K562 (cell line): ENCODE data around the gene SUFU. TPM values are rescaled to one million over a fixed set of nuclear protein-coding genes. Genes with fewer than 3 reads are reported as not detected.

Experiments
- ATF1 ChIP-seq, 2 experiments: fragments of 450-650 bp in 1 of 2; IDR thresholded peaks; 2 replicates each; pipeline ENCODE4 v1.6.1; 2016; ENCODE audit warnings: missing compliant biosample characterization in 1 of 2, missing genetic modification characterization in 1 of 2
- ELF4 ChIP-seq: fragments of 450-650 bp; formaldehyde crosslinking; IDR thresholded peaks from 2 replicates; pipeline ENCODE4 v1.4.0; 2022; ENCODE audit warnings: missing genetic modification characterization
- ESRRA ChIP-seq: fragments of 450-650 bp; IDR thresholded peaks from 2 replicates; pipeline ENCODE4 v1.6.1; 2014; ENCODE audit warnings: low read depth, mild to moderate bottlenecking, moderate library complexity, borderline replicate concordance
- HLTF ChIP-seq: fragments of 450-650 bp; IDR thresholded peaks from 2 replicates; pipeline ENCODE4 v1.6.1; 2016
- JUNB ChIP-seq: fragments of 450-650 bp; formaldehyde crosslinking; conservative IDR thresholded peaks from 2 replicates; pipeline ENCODE4 v1.4.0; 2020; ENCODE audit warnings: mild to moderate bottlenecking
- MAFG ChIP-seq: fragments of 450-650 bp; conservative IDR thresholded peaks from 2 replicates; pipeline ENCODE4 v1.6.1; 2016; ENCODE audit warnings: missing genetic modification characterization, missing compliant biosample characterization
- MECOM ChIP-seq: fragments of 250-450 bp; sonication (Bioruptor Pico); IDR thresholded peaks from 2 replicates; pipeline ENCODE4 v1.8.0; 2022; ENCODE audit warnings: inconsistent platforms
- PATZ1 ChIP-seq: fragments of 250-450 bp; sonication (Bioruptor Pico); IDR thresholded peaks from 2 replicates; pipeline ENCODE4 v1.5.0; 2020; ENCODE audit warnings: mild to moderate bottlenecking, borderline replicate concordance
- RBM39 ChIP-seq: fragments of 200-400 bp; formaldehyde crosslinking; optimal IDR thresholded peaks from 2 replicates; pipeline ENCODE3; 2018; ENCODE audit warnings: low read depth, low read length
- RFX7 ChIP-seq: fragments of 250-450 bp; sonication (Bioruptor Pico); IDR thresholded peaks from 2 replicates; pipeline ENCODE4 v1.5.1; 2021; ENCODE audit warnings: mild to moderate bottlenecking
- SLC30A9 ChIP-seq: fragments of 250-450 bp; sonication (Bioruptor Pico); IDR thresholded peaks from 2 replicates; pipeline ENCODE4 v1.8.0; 2022; ENCODE audit warnings: mild to moderate bottlenecking, moderate library complexity
- ZFP91 ChIP-seq: sonication (generic); formaldehyde crosslinking; IDR thresholded peaks from 2 replicates; pipeline ENCODE4 v1.8.0; 2022; ENCODE audit warnings: mild to moderate bottlenecking, missing genetic modification reagents
- ZKSCAN1 ChIP-seq: fragments of 150-350 bp; IDR thresholded peaks from 2 replicates; pipeline ENCODE4 v1.6.1; 2016; ENCODE audit warnings: low read depth, low read length
- ZNF174 ChIP-seq: fragments of 250-450 bp; sonication (Bioruptor Pico); IDR thresholded peaks from 2 replicates; pipeline ENCODE4 v1.4.0; 2020; ENCODE audit warnings: mild to moderate bottlenecking
- ZNF318 ChIP-seq, 2 experiments: fragments of 450-650 bp; IDR thresholded peaks; 2 replicates each; pipeline ENCODE4 v1.6.1; 2016; ENCODE audit warnings: mild to moderate bottlenecking in 2 of 2, borderline replicate concordance in 1 of 2, low read depth in 1 of 2, moderate library complexity in 1 of 2
- ZNF780A ChIP-seq: fragments of 250-450 bp; sonication (Bioruptor Pico); IDR thresholded peaks from 2 replicates; pipeline ENCODE4 v1.5.0; 2021; ENCODE audit warnings: mild to moderate bottlenecking
- polyA plus RNA-seq, 8 experiments: library from polyadenylated mRNA; depleted of rRNA in 4 of 8; stranded (reverse) in 5 of 8; unstranded in 3 of 8; fragments of >200 nt; fragmentation: Nextera tagmentation in 2 of 8; fragmentation: Illumina TruSeq in 1 of 8; extraction: Ambion mirVana in 2 of 8; extraction: Trizol in 1 of 8; gene quantifications; 2 replicates each; pipeline versions ENCODE4 v1.2.1 to v1.2.3, GENCODE V29; 2011 to 2014; ENCODE audit warnings: inconsistent platforms in 1 of 8, missing spikeins in 1 of 8
- total RNA-seq, 7 experiments: library from RNA; depleted of rRNA in 6 of 7; stranded (reverse); fragments of >200 nt in 6 of 7; fragmentation: Illumina TruSeq in 2 of 7; extraction: Trizol in 2 of 7; gene quantifications; 2 replicates each; pipeline versions ENCODE4 v1.2.1 to v1.2.3, GENCODE V29; 2011 to 2021; ENCODE audit warnings: low replicate concordance in 1 of 7

SUFU gene
- total and polyA plus RNA-seq, 9 of the 15 experiments (the other 6 are each of a cell fraction or from before 2014, with no cell fraction given): 0.59 to 6.3 (median 0.82) TPM

GRCh38 chr10:102644646-102645387 is 141.0 kb downstream of the SUFU start (continued):
- no peak for TF ChIP-seq ZNF318 (IDR thresholded peaks at IDR 0.05; ENCODE audit: borderline replicate concordance in 1 of 2, low read depth in 1 of 2)
- TF ChIP-seq ZNF174 (CRISPR knock-in tag): no peak
- TF ChIP-seq PATZ1 (CRISPR knock-in tag): no peak
- TF ChIP-seq MECOM (CRISPR knock-in tag): no peak
- TF ChIP-seq RFX7: no peak
- TF ChIP-seq SLC30A9 (CRISPR knock-in tag): no peak
- TF ChIP-seq ZKSCAN1: no peak
- TF ChIP-seq JUNB: no peak
- TF ChIP-seq RBM39: no peak
- no peak for TF ChIP-seq ESRRA
- no peak for TF ChIP-seq ZFP91 (CRISPR knock-in tag)
- TF ChIP-seq ELF4 (CRISPR knock-in tag): no peak
- TF ChIP-seq HLTF: no peak
- TF ChIP-seq ZNF780A: no peak
- TF ChIP-seq MAFG: no peak
- TF ChIP-seq ATF1 (CRISPR knock-in tag; IDR thresholded peaks at IDR 0.05): no peak
- TF ChIP-seq ATF1 (tag; IDR thresholded peaks at IDR 0.05): peak; percentile 30; the same call in 1 of the 2 replicates
